ENCODE results near the gene ASB1. TPM values are rescaled to one million over a fixed set of nuclear protein-coding genes. Genes with fewer than 3 reads are reported as not detected.

Gene ASB1
- total RNA-seq, 2 donors from 2014 or later = 19.3 to 22.4 TPM

DNA sequence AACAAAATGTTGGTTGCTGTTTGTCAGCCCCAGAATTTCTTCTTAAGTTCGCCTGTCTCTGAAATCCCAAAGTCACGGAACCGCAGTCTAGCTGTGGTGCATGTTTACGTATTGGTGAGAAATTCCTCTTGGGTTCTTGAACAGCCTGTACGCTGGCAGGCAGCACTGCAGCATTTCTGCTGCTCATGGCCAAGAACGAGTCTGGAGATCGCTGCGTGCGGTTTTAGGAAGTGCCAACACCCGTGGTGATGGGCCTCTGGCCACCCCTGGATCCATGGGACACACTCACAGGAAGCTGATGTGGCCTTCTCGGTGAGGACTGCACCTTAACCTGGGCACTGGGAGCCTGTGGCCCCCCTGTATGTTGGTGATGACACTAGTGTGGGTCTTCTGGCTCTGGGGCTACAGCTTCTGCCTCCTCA lies 23.7 kb downstream of the ASB1 start:
- Histone ChIP-seq H3K27ac (no peak overlapping the region), H3K4me3 (no peak overlapping the region), H3K9ac (ENCODE audit: low read depth in 2 of 2, low read length in 2 of 2) (no peak overlapping the region), H3K27me3 (no peaks in the 10 kb centered on the region), H3K9me3 (no peaks in the 10 kb centered on the region), H3K36me3 (peaks cover 16% of the 10 kb centered on the region), H3K4me1 (no peaks in the 10 kb centered on the region)
- TF ChIP-seq, protein P1, sequence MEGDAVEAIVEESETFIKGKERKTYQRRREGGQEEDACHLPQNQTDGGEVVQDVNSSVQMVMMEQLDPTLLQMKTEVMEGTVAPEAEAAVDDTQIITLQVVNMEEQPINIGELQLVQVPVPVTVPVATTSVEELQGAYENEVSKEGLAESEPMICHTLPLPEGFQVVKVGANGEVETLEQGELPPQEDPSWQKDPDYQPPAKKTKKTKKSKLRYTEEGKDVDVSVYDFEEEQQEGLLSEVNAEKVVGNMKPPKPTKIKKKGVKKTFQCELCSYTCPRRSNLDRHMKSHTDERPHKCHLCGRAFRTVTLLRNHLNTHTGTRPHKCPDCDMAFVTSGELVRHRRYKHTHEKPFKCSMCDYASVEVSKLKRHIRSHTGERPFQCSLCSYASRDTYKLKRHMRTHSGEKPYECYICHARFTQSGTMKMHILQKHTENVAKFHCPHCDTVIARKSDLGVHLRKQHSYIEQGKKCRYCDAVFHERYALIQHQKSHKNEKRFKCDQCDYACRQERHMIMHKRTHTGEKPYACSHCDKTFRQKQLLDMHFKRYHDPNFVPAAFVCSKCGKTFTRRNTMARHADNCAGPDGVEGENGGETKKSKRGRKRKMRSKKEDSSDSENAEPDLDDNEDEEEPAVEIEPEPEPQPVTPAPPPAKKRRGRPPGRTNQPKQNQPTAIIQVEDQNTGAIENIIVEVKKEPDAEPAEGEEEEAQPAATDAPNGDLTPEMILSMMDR (IDR thresholded peaks at IDR 0.05) = no peak
- DNase-seq = no peak
- intact Hi-C loops (cut with DNase I) = no loop called here

DNA sequence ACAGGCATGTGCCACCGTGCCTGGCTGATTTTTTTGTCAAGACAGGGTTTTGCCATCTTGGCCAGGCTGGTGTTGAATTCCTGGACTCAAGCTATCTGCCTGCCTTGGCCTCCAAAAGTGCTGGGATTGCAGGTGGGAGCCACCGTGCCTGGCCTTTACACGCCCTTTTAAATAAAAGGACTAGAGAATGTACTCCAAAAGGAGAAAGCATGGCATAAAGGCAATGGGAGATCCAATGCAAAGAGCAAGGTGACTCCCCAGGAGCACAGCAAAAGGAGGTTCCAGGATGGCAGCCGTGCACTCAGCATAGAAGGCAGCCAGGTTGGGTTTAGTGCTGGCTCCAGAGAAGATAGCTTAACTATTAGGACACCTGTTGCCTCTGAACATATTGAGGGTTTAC lies 27.1 kb downstream of the ASB1 start:
- TF ChIP-seq, protein P1 (IDR thresholded peaks at IDR 0.05) = no peak

DNA sequence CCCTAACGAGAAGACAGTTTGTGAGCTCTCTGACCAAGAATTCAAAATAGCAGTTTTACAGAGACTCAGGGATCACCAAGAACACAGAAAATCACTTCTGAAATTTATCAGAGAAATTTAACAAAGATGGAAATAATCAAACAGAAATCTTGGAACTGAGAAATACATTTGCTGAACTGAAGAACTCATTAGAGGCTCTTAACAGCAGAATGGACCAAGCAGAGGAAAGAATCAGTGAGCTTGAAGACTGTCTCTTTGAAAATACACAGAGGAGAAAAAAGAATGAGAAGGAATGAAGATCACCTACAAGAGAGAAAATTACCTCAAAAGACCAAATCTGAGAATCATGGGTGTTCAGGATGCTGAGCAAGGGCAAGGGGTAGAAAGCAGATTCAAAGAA lies 29.7 kb downstream of the ASB1 start:
- TF ChIP-seq, protein P1 (IDR thresholded peaks at IDR 0.05) = no peak
- H3K27me3 ChIP-seq = no peaks in the 10 kb centered on the region
- intact Hi-C loops (cut with DNase I) = no loop called here
- no peak overlapping the region for H3K27ac ChIP-seq
- H3K4me1 ChIP-seq = no peaks in the 10 kb centered on the region
- H3K9ac ChIP-seq (ENCODE audit: low read depth in 2 of 2, low read length in 2 of 2) = no peak overlapping the region
- no peak overlapping the region for H3K4me3 ChIP-seq
- no peaks in the 10 kb centered on the region for H3K9me3 ChIP-seq
- no peaks in the 10 kb centered on the region for H3K36me3 ChIP-seq
- no peak for DNase-seq

More for the DNA sequence above, 27.1 kb downstream of the ASB1 start:
- no peak for DNase-seq
- Histone ChIP-seq H3K4me3 (no peak overlapping the region), H3K36me3 (no peaks in the 10 kb centered on the region), H3K9me3 (no peaks in the 10 kb centered on the region), H3K27ac (no peak overlapping the region), H3K4me1 (no peaks in the 10 kb centered on the region), H3K27me3 (no peaks in the 10 kb centered on the region), H3K9ac (ENCODE audit: low read depth in 2 of 2, low read length in 2 of 2) (no peak overlapping the region)
- intact Hi-C loops (cut with DNase I) = no loop called here

DNA sequence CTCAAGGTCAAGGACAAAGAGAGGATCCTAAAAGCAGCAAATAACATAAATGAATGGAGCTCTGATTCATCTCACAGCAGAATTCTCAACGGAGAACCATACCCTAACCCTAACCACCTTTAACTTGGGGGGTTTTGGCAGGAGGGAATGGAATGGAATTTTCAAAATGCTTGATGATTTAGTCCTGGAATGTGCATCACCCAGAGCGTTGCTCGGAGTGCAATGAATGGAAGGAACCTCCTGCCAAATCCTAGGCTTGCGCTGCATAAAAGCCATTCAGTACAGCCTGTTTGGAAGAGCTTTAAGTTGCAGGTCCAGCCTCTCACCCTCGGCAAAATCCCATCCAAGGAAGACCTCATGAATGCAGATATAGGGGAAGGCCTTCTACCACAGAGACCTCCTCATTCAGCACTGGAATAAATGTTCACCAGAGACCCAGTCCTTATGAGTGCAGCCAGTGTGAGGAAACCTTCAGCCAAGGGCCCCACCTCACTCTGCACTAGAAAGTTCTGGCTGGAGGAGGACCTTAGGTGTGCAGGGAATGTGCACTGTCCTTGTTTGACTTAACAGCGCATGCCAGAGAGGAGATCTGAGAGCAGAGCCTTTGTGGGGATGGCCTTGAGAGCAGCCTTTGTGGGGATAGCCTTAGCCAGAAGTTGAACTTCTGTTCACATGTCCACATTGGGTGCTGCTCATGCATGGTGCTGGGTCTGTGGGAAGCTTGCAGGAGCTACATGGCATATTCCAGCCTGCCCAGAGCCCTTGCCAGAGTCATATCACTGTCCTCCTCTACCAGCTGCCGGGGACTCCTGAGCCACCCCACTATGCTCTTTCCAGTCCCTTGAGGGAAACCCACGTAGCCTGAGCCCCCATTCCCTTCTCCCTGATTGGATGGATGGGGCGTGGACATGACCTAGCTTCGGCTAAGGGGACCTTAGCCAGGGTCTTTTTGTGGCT lies 30.5 kb downstream of the ASB1 start:
- Histone ChIP-seq H3K9ac (ENCODE audit: low read depth in 2 of 2, low read length in 2 of 2) (no peak overlapping the region), H3K36me3 (no peaks in the 10 kb centered on the region), H3K4me3 (no peak overlapping the region), H3K27ac (no peak overlapping the region), H3K4me1 (no peaks in the 10 kb centered on the region), H3K9me3 (no peaks in the 10 kb centered on the region), H3K27me3 (no peaks in the 10 kb centered on the region)
- no peak for DNase-seq
- TF ChIP-seq, protein P1 (IDR thresholded peaks at IDR 0.05) = no peak
- intact Hi-C loops (cut with DNase I) = no loop called here

DNA sequence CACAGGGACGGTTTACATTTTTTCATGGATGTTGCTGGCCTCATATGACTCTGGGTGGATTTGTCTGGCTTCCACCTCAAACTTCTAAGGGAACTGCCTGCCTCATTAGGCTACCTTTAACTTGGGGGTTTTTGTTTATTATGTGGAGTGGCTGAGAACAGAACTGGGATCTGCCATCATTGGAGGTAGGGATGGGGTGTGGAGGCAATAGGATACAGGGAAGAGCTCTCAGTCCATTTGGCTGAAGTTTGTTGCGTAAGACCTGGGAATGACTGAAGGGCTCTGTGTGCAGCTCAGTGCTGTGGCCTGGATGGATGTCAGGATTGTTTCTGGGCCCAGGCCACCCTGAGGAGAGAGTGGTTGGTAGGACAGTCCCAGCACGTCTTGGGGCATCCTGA lies 31.2 kb downstream of the ASB1 start:
- Histone ChIP-seq H3K4me1 (no peaks in the 10 kb centered on the region), H3K36me3 (no peaks in the 10 kb centered on the region), H3K9me3 (no peaks in the 10 kb centered on the region), H3K27me3 (no peaks in the 10 kb centered on the region), H3K4me3 (no peak overlapping the region), H3K27ac (no peak overlapping the region), H3K9ac (ENCODE audit: low read depth in 2 of 2, low read length in 2 of 2) (no peak overlapping the region)
- TF ChIP-seq, protein P1 (IDR thresholded peaks at IDR 0.05) = no peak
- intact Hi-C loops (cut with DNase I) = no loop called here
- DNase-seq = no peak
